ENCODE data around the gene FANCB.

Gene FANCB

GRCh38 chrX:14884714-14885113 is 11.8 kb upstream of the FANCB start:
- no peak for DNase-seq (ENCODE audit: extremely low spot score)
- CTCF ChIA-PET = no interaction called here
- POLR2A ChIA-PET = no interaction called here
- TF ChIP-seq CTCF (IDR thresholded peaks at IDR 0.05; ENCODE audit: control extremely low read depth, extremely low read depth, low read depth, missing control alignments) = no peak

- DNase-seq (ENCODE audit: extremely low spot score) = no peak
- CTCF ChIA-PET = no interaction called here
- TF ChIP-seq CTCF (IDR thresholded peaks at IDR 0.05; ENCODE audit: control extremely low read depth, extremely low read depth, low read depth, missing control alignments) = no peak
- POLR2A ChIA-PET = no interaction called here
Measured at GRCh38 chrX:14883826-14884225, 11.0 kb upstream of the FANCB start.

- no peak for TF ChIP-seq CTCF (IDR thresholded peaks at IDR 0.05; ENCODE audit: control extremely low read depth, extremely low read depth, low read depth, missing control alignments)
- DNase-seq (ENCODE audit: extremely low spot score) = no peak
- ChIA-PET CTCF (no interaction called here), POLR2A (no interaction called here)
Measured at GRCh38 chrX:14875624-14876023, 2.8 kb upstream of the FANCB start.

- POLR2A ChIA-PET = no interaction called here
- CTCF ChIA-PET = no interaction called here
- TF ChIP-seq CTCF (IDR thresholded peaks at IDR 0.05; ENCODE audit: control extremely low read depth, extremely low read depth, low read depth, missing control alignments) = no peak
- DNase-seq (ENCODE audit: extremely low spot score) = no peak
Measured at GRCh38 chrX:14873676-14874049, 794 bp upstream of the FANCB start.

- DNase-seq (ENCODE audit: extremely low spot score) = no peak
- ChIA-PET POLR2A (no interaction called here), CTCF (no interaction called here)
- no peak for TF ChIP-seq CTCF (IDR thresholded peaks at IDR 0.05; ENCODE audit: control extremely low read depth, extremely low read depth, low read depth, missing control alignments)
Measured at GRCh38 chrX:14872355-14872754, 514 bp downstream of the FANCB start.

GRCh38 chrX:14871767-14872166 is 1.1 kb downstream of the FANCB start:
- ChIA-PET CTCF (no interaction called here), POLR2A (no interaction called here)
- no peak for DNase-seq (ENCODE audit: extremely low spot score)
- TF ChIP-seq CTCF (IDR thresholded peaks at IDR 0.05; ENCODE audit: control extremely low read depth, extremely low read depth, low read depth, missing control alignments) = no peak

- no peak for TF ChIP-seq CTCF (IDR thresholded peaks at IDR 0.05; ENCODE audit: control extremely low read depth, extremely low read depth, low read depth, missing control alignments)
- POLR2A ChIA-PET = no interaction called here
- CTCF ChIA-PET = no interaction called here
- DNase-seq (ENCODE audit: extremely low spot score) = no peak
Measured at GRCh38 chrX:14865201-14865600, 7.7 kb downstream of the FANCB start.
